Adrenal gland (tissue), 12 donors: ENCODE data around the gene SPAG17. TPM values are rescaled to one million over a fixed set of nuclear protein-coding genes. Genes with fewer than 3 reads are reported as not detected.

Experiments used
- DNase-seq, 7 donors: peaks; one replicate each; pipeline ENCODE4 v3.0.0-alpha.2; 2019 to 2020
- H3K27ac ChIP-seq, 5 donors: fragments of 200-600 bp; sonication (generic) in 4 of 5; 1 replicate in 3 of 5; 2 replicates in 2 of 5; pipeline versions ENCODE4 v1.5.1 to v1.8.0; 2016 to 2020; ENCODE audit warnings: mild to moderate bottlenecking in 1 of 5
- H3K27me3 ChIP-seq: fragments of 200-600 bp; 2 replicates; pipeline ENCODE4 v1.8.0; 2021
- H3K36me3 ChIP-seq, 2 donors: fragments of 200-600 bp; replicated peaks in 1 of 2; 1 replicate in 1 of 2; 2 replicates in 1 of 2; pipeline versions ENCODE4 v1.5.1 to v1.8.0; 2018 to 2022
- H3K4me1 ChIP-seq, 2 donors: fragments of 200-600 bp; replicated peaks in 1 of 2; 1 replicate in 1 of 2; 2 replicates in 1 of 2; pipeline versions ENCODE4 v1.5.1 to v1.8.0; 2018 to 2021
- H3K4me3 ChIP-seq, 4 donors: fragments of 200-600 bp; sonication (generic) in 3 of 4; one replicate each; pipeline ENCODE4 v1.5.1; 2016 to 2018
- H3K9me3 ChIP-seq, 3 donors: fragments of 200-600 bp; sonication (generic) in 1 of 3; replicated peaks in 1 of 3; 1 replicate in 2 of 3; 2 replicates in 1 of 3; pipeline versions ENCODE4 v1.5.1 to v1.8.0; 2016 to 2021
- POLR2A ChIP-seq, 2 donors: fragments of 450-650 bp; IDR thresholded peaks; one replicate each; pipeline ENCODE4 v1.6.1; 2017; ENCODE audit warnings: antibody characterized with exemption in 2 of 2, mild to moderate bottlenecking in 2 of 2, moderate library complexity in 1 of 2
- WGBS, 4 donors: extraction: QIAGEN DNeasy Blood & Tissue Kit in 2 of 4; methylation state at CpG; one replicate each; pipeline versions ENCODE4 v1.1.5 to v1.1.7; 2013 to 2017; 5-methylcytosine and 5-hydroxymethylcytosine counted together
- intact Hi-C, 2 donors: fragments of 100-400 bp; cut with DNase I; formaldehyde crosslinking; loops; one replicate each; pipeline versions ENCODE4 v1.14.1 to v1.15.0; 2022 to 2023
- polyA plus RNA-seq, 3 donors: library from polyadenylated mRNA; stranded (reverse); fragments of 200-250 nt in 2 of 3; fragments of 350-450 nt in 1 of 3; fragmentation: Illumina TruSeq in 1 of 3; extraction: RNeasy Lipid Tissue Mini Kit (QIAGEN cat#74804) in 1 of 3; gene quantifications; one replicate each; pipeline ENCODE4 v1.2.3, GENCODE V29; 2013 to 2014
- total RNA-seq, 9 donors: library from RNA; depleted of rRNA in 4 of 9; stranded (reverse); fragments of >200 nt in 4 of 9; fragments of 120-200 nt in 1 of 9; fragmentation: NEBNext Ultra II Directional in 1 of 9; extraction: Animal tissue kit (Norgen Biotek cat#: 25700) in 1 of 9; gene quantifications; one replicate each; pipeline versions ENCODE4 v1.1.0 to v1.2.4, GENCODE V29; 2013 to 2023
- TF ChIP-seq, protein P1 (sequence below), 6 experiments: fragments of 450-650 bp in 4 of 6; fragments of 200-600 bp in 2 of 6; sonication (generic) in 1 of 6; IDR thresholded peaks; 1 replicate in 5 of 6; 2 replicates in 1 of 6; pipeline versions ENCODE4 v1.5.1 to v1.8.0; 2016 to 2021; ENCODE audit warnings: antibody characterized with exemption in 6 of 6, mild to moderate bottlenecking in 2 of 6, moderate library complexity in 1 of 6
- donor health status: healthy with polysubstance abuse.
- donor health status: Bipolar disorder and iron deficiency.
- donor health status: DM: yes; HTN: yes; CAD: no.
- donor health status: DM: no; HTN: no; CAD: no.
- donor health status: DM: no; HTN: no; CAD: no.
- donor health status: DM: yes; HTN: yes; CAD: no.

SPAG17 gene
- total and polyA plus RNA-seq, 12 donors, result 0.07 to 2.2 (median 0.57) TPM; not detected in 1

- Histone ChIP-seq H3K9me3 (no peaks in the 10 kb centered on the region), H3K4me1 (peaks cover 4 to 10% of the 10 kb centered on the region in 2 donors), H3K36me3 (peaks cover 0 to 81% of the 10 kb centered on the region in 2 donors), H3K27me3 (no peaks in the 10 kb centered on the region), H3K4me3 (no peak overlapping the region), H3K27ac (no peak overlapping the region)
- intact Hi-C loops, result no loop called here
- no peak for TF ChIP-seq POLR2A (IDR thresholded peaks at IDR 0.05)
- TF ChIP-seq, protein P1, sequence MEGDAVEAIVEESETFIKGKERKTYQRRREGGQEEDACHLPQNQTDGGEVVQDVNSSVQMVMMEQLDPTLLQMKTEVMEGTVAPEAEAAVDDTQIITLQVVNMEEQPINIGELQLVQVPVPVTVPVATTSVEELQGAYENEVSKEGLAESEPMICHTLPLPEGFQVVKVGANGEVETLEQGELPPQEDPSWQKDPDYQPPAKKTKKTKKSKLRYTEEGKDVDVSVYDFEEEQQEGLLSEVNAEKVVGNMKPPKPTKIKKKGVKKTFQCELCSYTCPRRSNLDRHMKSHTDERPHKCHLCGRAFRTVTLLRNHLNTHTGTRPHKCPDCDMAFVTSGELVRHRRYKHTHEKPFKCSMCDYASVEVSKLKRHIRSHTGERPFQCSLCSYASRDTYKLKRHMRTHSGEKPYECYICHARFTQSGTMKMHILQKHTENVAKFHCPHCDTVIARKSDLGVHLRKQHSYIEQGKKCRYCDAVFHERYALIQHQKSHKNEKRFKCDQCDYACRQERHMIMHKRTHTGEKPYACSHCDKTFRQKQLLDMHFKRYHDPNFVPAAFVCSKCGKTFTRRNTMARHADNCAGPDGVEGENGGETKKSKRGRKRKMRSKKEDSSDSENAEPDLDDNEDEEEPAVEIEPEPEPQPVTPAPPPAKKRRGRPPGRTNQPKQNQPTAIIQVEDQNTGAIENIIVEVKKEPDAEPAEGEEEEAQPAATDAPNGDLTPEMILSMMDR (IDR thresholded peaks at IDR 0.05), result no peak
- no peak for DNase-seq
- 88 to 100% (median 95%) methylated on average over 1 of the region's 1 CpG for WGBS, 4 donors
These were observed 232.6 kb downstream of the SPAG17 start for GRCh38 chr1:117952386-117952785.

DNA sequence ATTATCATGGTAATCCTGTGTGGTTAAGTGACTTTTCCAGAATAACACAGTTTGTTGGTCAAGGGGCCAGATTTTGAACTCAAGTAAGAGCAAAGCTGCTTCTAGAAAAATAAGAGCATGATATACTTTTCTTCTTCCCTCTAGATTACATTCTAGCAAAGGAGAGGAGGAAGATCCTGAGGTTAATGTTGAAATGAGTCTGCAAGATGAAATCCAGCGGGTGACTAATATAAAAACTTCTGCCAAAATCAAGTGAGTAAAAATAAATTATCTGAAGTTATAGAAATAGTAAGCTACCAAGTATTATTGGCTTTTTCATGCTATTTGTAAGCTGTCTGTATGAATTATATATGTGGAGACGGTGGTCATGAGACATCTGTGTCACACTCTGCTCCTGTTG is 242.7 kb downstream of the SPAG17 start:
- intact Hi-C loops, result no loop called here
- H3K27ac ChIP-seq, result no peak overlapping the region
- H3K27me3 ChIP-seq, result no peaks in the 10 kb centered on the region
- TF ChIP-seq, protein P1 (IDR thresholded peaks at IDR 0.05), result no peak
- no peak for TF ChIP-seq POLR2A (IDR thresholded peaks at IDR 0.05)
- no peak for DNase-seq
- peaks cover 0 to 89% of the 10 kb centered on the region in 2 donors for H3K36me3 ChIP-seq
- H3K9me3 ChIP-seq, result no peaks in the 10 kb centered on the region
- WGBS, 4 donors, result 95 to 99% (median 97%) methylated on average over 2 of the region's 2 CpGs
- no peaks in the 10 kb centered on the region for H3K4me1 ChIP-seq
- no peak overlapping the region for H3K4me3 ChIP-seq

DNA sequence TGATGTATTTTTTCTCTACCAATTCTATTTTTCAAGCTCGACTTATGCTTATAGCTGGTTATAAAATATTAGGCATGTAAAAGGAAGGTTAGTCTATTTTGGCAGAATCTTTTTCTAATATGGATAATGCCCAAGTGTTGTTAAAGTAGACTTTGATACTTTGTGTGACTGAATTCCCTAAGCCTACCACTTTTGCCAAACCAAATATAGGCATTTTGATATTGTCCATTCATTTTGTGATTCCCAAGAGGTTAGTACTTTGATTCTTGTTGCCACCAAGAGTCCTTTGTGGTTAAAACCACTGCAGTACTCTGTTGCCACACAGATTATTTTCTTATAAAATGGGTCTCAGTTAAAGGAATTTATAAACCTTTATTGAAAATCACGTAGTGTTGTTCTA is 251.3 kb downstream of the SPAG17 start:
- TF ChIP-seq, protein P1 (IDR thresholded peaks at IDR 0.05), result no peak
- TF ChIP-seq POLR2A (IDR thresholded peaks at IDR 0.05), result no peak
- no peak overlapping the region for H3K27ac ChIP-seq
- H3K9me3 ChIP-seq, result no peaks in the 10 kb centered on the region
- 93 to 97% (median 94%) methylated on average over 2 of the region's 2 CpGs for WGBS, 4 donors
- no peak overlapping the region for H3K4me3 ChIP-seq
- H3K27me3 ChIP-seq, result no peaks in the 10 kb centered on the region
- H3K36me3 ChIP-seq, result peaks cover 0 to 22% of the 10 kb centered on the region in 2 donors
- DNase-seq, result no peak
- intact Hi-C loops, result no loop called here
- H3K4me1 ChIP-seq, result peaks cover 0 to 21% of the 10 kb centered on the region in 2 donors

DNA sequence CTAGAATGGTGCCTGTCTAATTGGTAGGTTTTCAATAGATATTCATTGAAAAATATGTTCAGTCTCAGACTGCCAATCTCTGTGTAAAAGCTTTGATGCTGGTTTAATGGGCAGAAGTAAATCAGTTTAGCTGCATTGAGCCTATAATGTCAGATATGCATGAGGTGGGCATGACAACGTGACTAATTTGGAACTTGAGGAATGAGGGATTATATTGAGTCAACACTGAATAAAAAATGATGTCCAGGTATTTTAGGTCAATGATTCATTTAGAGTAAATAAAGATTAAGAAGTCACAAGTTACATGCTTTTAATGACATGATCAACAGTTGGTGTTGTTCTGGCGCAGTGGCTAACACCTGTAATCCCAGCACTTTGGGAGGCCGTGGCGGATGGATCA is 252.5 kb downstream of the SPAG17 start:
- H3K27me3 ChIP-seq, result no peaks in the 10 kb centered on the region
- TF ChIP-seq, protein P1 (IDR thresholded peaks at IDR 0.05), result no peak
- no peak for TF ChIP-seq POLR2A (IDR thresholded peaks at IDR 0.05)
- no peak for DNase-seq
- no peak overlapping the region for H3K27ac ChIP-seq
- WGBS, 4 donors, result 89 to 93% (median 92%) methylated on average over 4 of the region's 4 CpGs
- H3K4me3 ChIP-seq, result no peak overlapping the region
- H3K36me3 ChIP-seq, result peaks cover 0 to 12% of the 10 kb centered on the region in 2 donors
- no peaks in the 10 kb centered on the region for H3K9me3 ChIP-seq
- intact Hi-C loops, result no loop called here
- peaks cover 7 to 31% of the 10 kb centered on the region in 2 donors for H3K4me1 ChIP-seq
